IPS DF 4.7 (cell line): ENCODE measurements around the gene S100A9.
A peak's percentile ranks its signal among the peaks of the same experiment; 100 is the strongest.

Source experiments
- DNase-seq: peaks from one replicate; pipeline ENCODE4 v3.0.0-alpha.2; 2013; ENCODE audit warnings: low spot score; ENCODE audit errors: extremely low read depth

Gene S100A9

DNA sequence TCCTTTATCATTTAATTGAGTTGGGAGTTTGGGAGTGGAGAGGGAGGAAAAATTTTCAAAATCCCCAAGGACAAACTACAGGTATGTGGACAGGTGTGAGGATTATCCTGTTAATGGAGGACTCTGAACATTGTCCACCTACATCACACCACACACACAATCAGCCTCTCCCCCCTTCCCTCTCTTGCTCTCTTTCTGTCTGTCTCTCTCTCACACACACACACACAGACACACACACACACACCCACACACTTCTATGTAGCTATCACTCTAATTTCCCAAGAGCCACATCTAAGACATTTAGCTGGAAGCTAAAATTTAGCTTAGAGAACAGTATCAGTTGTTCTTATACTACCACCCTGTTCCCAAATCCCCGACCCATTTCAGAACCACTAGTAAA, 31.7 kb downstream of the S100A9 start:
- DNase-seq = no peak

DNA sequence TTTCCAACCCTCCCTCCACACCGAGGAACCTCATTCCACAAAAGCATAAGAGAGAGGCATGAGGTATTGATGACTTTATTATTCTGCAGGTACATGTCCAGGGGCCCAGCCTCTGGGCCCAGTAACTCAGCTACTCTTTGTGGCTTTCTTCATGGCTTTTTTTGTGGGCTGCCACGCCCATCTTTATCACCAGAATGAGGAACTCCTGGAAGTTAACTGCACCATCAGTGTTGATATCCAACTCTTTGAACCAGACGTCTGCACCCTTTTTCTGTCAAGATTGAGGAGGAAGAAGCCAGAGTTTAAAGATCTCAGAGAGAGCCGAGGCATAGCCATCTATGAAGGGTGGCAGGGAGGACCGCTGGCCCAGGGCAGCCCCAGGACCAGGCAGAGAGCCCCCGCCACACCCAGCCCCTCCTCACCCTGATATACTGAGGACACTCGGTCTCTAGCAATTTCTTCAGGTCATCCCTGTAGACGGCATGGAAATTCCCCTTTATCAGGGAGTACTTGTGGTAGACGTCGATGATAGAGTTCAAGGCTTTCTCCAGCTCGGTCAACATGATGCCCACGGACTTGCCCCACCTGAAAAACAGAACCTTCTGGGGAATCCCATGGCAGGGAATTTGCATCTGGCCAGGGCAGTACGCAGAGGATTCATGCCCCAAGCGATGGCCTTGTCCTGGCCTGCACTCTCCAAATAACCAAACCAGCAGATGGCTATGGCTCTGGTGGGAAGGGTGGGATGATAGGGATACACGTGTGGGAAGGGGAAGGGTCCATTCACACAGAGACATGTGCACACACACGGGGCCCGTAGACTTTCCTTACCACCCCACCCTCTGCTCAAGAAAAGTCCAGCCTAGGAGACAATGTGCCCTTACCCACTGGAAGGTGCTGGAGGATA, 32.6 kb downstream of the S100A9 start:
- no peak for DNase-seq

DNA sequence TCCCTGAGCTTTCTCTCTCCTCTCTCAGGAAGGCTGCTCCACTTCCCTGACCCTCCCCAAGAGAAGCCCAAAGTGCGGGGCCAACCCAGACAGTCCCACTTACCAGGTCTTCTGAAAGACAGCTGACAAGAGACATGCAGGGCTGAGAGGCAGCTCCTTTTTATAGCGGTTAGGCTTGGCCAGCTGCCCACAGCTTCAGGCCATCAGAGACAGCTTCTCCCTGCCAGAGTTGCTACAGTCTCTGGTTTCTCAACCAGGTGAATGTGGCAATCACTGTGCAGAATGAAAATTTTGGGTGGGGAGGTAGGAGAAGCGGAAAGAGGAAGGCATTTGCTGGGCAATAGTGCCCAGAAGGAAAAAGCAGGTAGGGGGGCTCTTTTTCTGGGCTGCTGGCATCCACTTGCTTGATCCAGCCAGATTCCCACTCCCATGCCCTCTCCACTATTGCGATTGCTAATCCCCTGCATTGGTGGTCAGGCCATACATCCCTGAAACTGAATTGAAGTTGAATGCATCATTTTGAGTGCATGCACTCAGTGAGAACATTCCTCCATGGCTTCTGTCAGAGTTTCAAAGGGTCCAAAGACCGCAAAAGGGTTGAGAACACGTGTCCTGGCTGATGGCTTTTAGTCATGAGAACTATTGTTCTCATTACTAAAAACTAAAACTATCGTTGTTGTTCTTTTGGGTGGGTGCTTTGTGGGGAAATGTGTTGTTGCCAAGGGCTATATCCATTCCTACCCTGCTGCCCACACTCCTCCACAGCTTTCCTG, 33.5 kb downstream of the S100A9 start, which contains the start of gene S100A8:
Gene S100A8, minus strand, starts transcription at position 136 of the 773 bp plus-strand sequence. CDS start 538 bp downstream, outside the sequence.
- no peak for DNase-seq

DNA sequence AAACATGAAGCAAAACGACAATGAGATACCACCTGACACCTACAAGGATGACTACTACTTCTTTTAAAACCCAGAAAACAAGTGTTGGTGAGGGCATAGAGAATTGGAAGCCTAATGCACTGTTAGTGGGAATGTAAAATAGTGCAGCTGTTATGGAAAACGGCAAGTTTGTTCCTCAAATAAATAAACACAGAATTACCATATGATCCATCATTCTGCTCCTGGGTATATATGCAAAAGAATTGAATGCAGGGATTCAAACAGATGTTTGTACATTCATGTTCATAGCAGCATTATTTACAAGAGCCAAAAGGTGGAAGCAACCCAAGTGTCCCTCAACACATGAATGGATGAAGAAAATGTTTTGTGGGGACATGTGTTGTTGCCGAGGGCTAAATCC, 34.6 kb downstream of the S100A9 start:
- no peak for DNase-seq

DNA sequence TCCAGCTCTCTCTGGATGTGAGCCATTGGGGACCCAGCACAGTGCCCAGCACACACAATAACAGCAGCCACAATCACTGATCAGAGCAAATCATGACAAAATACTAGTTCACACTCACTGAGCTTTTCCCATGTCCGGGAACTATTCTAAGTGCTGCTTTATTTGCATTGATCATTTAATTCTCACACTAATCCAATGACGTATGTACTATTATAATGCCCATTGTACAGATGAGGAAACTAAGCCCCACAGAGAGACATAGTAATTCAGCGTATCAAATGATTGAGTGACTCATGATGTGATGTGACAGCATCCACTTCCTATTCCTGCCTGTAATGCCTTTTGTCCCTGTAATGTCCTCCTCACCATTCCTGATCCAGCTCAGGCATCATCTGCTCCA, 35.2 kb downstream of the S100A9 start:
- DNase-seq = no peak

DNA sequence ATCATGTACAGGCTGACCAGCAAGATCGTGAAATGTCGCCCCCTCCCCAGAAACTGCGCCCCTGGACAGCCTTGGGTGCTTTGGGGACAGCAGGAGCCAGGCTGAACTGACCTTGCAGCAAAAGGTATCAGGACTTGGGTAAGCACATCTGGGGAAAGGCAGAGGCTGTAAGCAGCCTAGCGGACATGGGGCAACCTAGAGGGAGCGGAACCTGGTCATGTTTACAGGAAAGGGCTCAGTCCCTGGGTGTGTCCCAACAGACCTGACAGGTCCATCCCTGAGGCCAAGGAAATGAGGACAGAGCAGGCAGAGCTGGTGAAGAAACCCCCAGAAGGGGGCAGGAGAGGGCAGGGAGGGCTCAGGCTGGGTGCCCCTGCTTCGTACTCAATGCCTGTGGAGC, 36.3 kb downstream of the S100A9 start:
- peak; percentile 9 for DNase-seq

DNA sequence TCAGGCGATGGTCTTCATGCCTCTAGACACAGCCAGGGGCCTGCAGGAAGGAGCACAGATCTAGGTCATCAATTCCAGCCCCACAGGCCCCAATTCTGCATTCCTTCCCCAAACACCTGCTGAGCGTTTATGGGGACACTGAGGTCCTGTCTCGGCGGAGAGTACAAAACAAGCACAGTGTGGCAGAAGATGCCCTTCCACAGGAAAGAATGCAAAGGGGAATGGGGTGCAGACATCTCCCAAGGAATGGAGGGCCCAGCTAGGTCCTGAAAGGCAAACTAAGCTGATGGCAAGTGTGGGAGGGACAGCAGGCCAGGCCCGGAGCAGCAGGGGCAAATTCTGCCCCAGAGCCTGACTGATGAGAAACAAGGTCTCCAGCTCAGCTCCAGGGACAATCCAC, 36.7 kb downstream of the S100A9 start:
- DNase-seq = no peak

DNA sequence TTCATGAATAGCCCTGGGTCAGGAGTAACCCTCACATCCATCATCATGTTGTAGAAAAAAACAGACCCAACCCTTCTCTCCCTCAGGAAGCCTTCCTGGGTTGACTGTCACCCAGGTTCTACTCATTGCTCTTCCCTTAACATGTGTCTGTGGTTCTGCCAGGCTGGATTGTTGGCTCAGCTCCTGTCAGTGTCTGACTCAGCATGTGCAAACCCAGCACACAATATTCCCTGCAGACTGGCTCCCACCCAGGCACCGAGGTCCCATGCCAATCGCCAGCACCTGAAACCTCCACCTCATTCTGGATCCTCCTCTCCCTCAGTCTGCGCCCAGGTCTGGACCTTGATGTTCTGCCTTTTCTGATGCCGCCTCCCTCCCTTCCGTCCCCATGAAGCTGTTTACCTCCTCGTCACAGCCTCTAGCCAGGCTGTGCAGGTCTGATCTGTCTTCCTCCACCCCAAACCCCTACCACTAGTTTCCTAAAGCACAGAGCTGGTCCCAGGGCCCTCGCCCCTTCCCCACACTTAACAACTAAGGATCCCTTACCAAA, 37.6 kb downstream of the S100A9 start:
- no peak for DNase-seq

DNA sequence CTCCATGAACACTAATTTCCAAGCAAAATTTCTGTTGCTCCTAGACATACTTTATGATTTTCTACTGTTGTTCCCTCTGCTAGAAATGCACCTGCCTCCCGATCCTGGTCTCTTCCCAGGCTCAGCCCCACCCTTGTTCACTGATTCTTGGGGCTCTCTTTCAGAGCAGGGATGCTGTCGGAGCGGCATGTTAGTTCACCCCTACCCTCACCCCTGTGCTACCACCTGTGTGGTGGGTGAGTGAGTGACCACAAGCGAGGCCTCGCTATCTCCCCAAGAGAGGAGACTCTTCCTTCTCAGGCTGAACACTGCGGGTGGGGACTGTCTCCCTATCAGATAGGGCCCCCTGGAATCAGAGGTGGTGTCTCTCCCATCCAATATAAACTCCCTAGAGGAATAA, 38.1 kb downstream of the S100A9 start:
- DNase-seq = no peak

DNA sequence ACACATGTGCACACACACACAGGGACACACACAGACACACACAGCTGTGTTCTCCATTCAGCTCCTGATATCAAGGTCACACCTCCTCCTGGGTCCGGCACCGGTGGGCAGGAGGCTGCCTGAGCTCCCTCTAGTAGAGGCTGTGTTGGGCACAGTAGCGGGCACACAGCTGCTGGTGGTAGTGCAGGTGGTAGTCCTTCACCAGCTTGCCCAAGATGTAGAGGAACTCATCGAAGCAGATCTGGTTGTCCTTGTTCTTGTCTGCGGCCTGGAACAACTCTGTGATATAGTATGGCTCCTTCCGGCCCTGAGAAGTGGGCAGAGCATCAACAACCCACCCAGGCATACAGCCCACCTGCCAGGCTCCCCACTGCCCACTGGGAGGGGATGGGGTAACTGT, 38.8 kb downstream of the S100A9 start:
- no peak for DNase-seq

DNA sequence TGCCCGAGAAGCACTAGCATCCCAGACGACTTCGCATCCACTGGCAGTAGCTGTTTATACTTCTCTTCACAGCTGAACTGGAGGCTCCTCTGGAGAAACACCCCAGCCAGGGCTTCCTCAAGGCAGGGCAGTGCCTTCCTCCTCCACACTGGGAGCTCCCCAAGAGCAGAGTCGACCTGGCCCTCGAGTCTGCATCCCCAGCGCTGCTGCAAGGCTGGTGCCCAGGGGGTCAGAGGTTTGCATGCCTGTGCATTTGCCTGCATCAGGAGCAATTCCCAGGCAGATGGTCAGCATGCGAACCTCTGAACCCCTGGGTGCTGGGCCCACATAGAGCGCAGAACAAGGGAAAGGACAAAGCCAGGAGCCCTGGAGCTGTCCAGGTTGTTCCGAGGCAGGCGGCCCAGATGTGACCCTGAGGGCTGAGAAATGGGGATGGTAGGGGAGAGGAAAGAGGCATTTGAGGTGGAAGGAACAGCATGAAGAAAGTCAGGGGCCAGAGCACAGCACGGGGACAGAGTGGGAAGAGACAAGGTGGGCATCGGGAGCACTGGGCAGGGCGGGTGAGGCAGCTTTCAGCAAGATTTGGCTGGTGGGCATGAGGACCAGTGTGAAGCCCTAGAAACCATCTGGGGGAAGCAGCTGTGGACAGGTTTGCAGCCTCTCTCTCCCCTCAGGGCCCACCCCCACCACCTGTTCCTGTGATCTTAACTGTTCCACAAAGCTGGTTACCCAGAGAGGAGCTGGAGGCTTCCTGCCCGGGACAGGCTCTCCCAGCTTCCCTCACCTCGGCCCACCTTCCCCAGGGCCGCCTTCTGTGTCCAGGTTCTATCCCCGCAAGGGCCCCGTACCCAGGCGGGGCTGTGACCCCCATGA, 39.6 kb downstream of the S100A9 start:
- DNase-seq = no peak

DNA sequence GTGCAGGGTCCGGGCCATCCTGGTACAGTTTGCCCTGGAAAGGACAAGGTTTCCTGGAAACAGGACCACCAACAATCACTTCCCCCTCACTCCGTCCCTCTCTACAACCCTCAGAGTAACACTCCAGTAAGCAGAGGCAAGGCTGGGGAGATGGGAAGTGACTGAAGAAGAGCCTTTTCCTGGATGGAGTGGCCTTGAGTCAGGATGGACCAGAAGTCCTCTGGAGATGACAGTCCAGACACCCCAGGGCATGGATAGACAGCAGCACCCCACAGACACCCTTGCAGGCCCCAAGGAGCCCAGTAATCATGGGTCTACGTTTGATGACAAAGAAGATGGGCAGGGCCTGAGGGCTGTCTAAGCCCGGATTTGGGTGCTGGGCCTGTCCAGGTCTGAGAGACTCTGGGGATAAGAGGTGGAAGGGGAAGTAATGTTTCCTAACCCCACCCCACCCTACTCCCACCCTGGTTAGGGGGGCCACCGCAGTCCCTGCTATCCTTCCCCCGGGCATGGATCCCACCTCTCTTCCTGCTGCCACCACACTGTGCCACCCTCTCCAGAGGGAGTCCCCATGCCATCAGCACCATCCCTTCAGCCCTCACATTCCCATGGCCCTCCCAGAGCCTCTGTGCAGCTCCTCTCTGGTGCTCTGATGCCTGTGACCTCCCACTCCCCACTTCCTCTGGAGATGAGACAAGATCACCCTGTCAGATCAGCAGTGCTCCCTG, 40.4 kb downstream of the S100A9 start:
- DNase-seq = no peak

DNA sequence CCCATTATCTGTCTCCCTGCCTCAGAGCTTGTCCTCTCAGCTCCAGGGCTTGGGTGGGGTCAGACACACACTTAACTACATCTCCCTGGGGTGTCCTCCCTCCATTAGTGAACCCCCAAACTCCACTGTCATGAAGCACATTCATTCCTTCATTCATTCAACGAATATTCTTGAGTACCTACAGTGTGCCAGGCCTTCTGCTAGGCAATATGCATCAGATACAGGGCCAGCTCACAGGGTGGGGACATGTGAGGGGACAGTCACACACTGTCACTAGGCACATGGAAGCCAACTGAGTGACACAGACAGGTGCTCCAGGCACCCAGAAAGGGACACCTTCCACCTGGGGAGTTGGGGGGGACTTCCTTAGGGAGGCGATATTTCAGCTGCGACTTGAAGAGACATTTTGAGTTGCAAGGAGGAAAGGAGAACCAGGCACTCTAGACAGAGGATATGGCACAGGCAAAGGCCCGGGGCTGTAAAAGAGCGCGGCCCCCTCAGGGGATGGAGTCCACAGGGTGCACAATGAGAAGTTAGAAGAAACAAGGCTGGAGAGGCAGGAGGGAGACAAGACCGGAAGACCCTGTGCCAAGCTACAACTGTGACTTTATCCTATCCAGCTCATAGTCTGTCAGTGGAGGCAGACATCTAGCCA, 41.9 kb downstream of the S100A9 start:
- DNase-seq = no peak

DNA sequence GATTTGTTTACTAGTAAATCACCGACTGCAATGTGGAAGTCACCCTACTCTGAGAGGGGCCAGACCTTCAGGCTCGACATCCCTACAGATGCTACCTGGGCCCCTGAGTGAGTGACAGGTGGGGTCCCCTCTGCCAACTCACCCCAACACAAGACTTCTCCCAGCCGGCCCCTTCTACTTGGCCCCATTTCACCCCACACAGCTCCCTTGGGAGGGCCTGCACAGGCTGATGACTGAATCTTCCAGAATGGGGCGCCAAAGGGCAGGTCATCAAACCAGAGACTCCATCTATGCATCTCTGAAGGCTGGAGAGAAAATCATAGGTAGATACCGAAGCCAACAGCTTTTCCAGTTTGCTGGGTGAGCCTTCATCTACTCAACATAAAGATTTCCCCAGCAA, 42.6 kb downstream of the S100A9 start:
- no peak for DNase-seq

DNA sequence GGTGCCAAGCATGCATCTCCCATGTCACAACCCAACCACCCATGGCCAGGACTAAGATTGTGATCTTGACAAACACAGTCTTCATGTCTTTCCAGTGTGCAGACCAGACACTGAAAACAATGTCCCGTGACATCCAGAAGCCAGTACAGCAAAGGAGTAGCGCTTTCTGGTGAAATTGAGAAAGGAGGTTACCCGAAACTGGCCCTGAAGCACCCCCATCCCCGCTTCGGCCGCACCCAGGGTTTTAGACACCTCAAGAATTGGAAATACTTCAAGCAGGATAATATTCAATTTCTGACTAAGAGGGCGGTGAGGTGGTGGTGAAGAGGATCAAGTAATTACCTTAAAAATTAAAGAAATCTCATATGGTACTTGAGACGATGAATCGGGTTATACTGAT, 43.8 kb downstream of the S100A9 start:
- DNase-seq = no peak

DNA sequence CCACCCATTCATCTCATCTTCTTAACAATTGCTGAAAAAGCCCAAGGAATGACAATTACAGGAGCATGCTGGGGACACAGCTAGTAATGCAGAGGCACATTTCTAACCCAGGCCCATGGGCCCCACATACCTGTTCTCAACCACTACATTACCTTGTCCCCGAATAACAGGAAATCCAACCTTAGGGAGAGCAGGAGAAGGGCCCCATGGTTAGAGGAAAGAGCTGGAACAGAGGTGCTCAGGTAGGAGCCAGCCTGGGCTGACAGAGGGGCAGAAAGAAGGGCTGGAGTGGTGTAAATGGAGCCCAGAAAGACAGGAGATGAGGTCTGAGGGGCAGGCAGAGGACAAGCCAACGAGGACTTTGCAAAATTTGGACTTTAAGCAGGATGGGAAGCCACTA, 44.6 kb downstream of the S100A9 start:
- DNase-seq = no peak

DNA sequence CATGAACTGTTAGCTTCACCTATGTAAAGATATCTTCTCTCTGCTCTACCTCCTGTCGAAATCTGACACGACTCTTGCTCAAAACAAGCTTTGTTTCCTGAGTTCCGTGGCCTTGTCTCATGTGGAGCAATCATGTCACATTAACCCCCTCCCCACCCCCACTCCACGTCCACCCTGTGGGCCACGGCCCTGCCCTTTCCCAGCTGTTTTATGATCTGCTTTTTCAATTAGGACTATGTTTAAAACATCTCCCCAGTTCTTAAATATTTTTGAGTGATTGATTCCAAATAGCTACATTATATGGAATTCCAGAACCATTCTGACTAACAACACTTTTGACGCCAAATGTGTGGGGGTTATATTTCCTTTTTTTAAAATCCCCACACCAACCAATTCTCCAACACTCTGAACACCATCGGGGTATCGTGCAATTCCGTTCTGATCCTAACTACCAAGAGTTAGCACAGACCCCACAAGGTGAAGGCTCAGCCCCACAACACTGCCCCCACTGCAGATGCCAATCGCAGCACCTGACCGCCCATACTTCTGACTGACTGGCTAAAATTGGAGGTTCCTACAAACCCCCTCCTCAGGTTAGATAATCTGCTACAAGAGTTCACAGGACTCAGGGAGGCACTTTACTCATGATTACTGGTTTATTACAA, 45.9 kb downstream of the S100A9 start:
- no peak for DNase-seq

DNA sequence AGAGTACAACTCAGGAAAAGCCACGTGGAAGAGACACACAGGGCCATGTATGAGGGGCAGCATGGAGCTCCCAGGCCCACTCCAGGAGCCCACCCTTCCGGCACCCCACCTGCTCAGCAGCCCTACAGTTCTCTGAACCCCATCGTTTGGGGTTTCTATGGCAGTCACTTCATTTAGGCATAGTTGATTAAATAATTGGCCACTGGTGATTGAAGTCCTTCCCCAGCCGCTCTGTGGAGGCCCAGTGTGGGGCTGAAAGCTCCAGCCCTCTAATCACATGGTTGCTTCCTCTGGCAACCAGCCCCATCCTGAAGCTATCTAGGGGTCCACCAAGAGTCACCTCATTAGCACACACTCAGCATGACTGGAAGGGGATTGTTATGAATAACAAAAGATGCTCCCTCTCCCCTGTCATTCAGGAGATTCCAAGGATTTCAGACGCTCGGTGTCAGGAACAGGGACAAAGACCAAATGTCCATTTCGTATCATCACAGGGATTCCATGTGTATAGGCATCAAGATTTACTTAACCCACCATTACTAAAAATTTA, 46.5 kb downstream of the S100A9 start:
- no peak for DNase-seq

DNA sequence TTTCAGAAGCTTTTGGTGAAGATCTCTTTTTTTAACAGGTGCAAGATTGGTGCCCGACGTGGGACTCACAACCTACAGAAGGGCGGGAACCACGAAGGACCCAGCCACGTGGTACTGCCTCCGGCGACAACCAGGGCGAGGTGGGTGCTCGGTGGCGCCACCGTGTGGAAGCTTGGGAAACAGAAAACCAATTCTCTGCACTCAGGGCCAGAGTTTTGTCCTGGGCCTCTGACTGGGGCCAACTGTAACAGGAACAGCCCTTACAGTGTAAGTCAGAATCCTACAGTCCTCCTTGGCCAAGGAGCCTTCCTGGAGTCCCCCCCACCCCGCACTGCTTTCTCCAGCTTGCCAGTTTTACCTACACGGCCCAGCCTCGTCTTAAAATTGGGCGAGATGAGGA, 47.1 kb downstream of the S100A9 start:
- DNase-seq = no peak
